GM23338 (cell line): ENCODE data around the gene ADAMTSL5. TPM values are rescaled to one million over a fixed set of nuclear protein-coding genes. Genes with fewer than 3 reads are reported as not detected.

Experiments used
- ATAC-seq: fragments of 200-7000 bp; cut with Tn5 transposase; 3 replicates; pipeline ENCODE4 v1.9.1; 2020
- DNase-seq: peaks from one replicate; pipeline ENCODE4 v3.0.0-alpha.2; 2015; ENCODE audit warnings: low spot score
- H2AFZ ChIP-seq: fragments of 200-600 bp; sonication (generic); 2 replicates; pipeline ENCODE4 v1.8.0; 2016; ENCODE audit warnings: antibody characterized with exemption, mild to moderate bottlenecking, moderate library complexity
- H3F3A ChIP-seq: fragments of 200-600 bp; sonication (generic); replicated peaks from 2 replicates; pipeline ENCODE4 v1.8.0; 2017; ENCODE audit warnings: antibody characterized with exemption, mixed run types, low read depth
- H3K27ac ChIP-seq: fragments of 200-600 bp; sonication (generic); 2 replicates; pipeline ENCODE4 v1.6.1; 2016; ENCODE audit warnings: low read depth
- H3K27me3 ChIP-seq: fragments of 200-600 bp; sonication (generic); 2 replicates; pipeline ENCODE4 v1.8.0; 2016; ENCODE audit warnings: mild to moderate bottlenecking, mixed run types, moderate library complexity; ENCODE audit not compliant: insufficient read depth
- H3K36me3 ChIP-seq: fragments of 200-600 bp; sonication (generic); 2 replicates; pipeline ENCODE4 v1.8.0; 2016; ENCODE audit warnings: mild to moderate bottlenecking; ENCODE audit not compliant: insufficient read depth
- H3K4me1 ChIP-seq: fragments of 200-600 bp; sonication (generic); 2 replicates; pipeline ENCODE4 v1.8.0; 2016; ENCODE audit warnings: mild to moderate bottlenecking, moderate library complexity; ENCODE audit not compliant: insufficient read depth
- H3K4me2 ChIP-seq: fragments of 200-600 bp; sonication (generic); 2 replicates; pipeline ENCODE4 v1.7.1; 2017; ENCODE audit warnings: mixed run types
- H3K4me3 ChIP-seq: fragments of 200-600 bp; sonication (generic); 2 replicates; pipeline ENCODE4 v1.6.1; 2016; ENCODE audit warnings: mixed run types
- H3K79me2 ChIP-seq: fragments of 200-600 bp; sonication (generic); replicated peaks from 2 replicates; pipeline ENCODE4 v1.8.0; 2017; ENCODE audit warnings: mild to moderate bottlenecking; ENCODE audit not compliant: insufficient read depth
- H3K9me2 ChIP-seq: fragments of 200-600 bp; sonication (generic); 2 replicates; pipeline ENCODE4 v1.8.0; 2017; ENCODE audit not compliant: insufficient read depth
- H4K20me1 ChIP-seq: fragments of 200-600 bp; sonication (generic); replicated peaks from 2 replicates; pipeline ENCODE4 v1.8.0; 2017; ENCODE audit warnings: mild to moderate bottlenecking; ENCODE audit not compliant: insufficient read depth
- H3K27ac Mint-ChIP-seq: 2 replicates; pipeline ENCODE4 v1.8.0; 2020; ENCODE audit warnings: inconsistent platforms, mild to moderate bottlenecking, moderate library complexity, mixed read lengths
- H3K27me3 Mint-ChIP-seq: 3 replicates; pipeline ENCODE4 v1.8.0; 2022; ENCODE audit warnings: low read depth, mild to moderate bottlenecking, moderate library complexity, mixed read lengths, inconsistent platforms; ENCODE audit not compliant: insufficient read depth, poor library complexity
- H3K36me3 Mint-ChIP-seq: 3 replicates; pipeline ENCODE4 v1.8.0; 2021; ENCODE audit warnings: low read depth, mild to moderate bottlenecking, inconsistent platforms, moderate library complexity, mixed read lengths
- H3K4me1 Mint-ChIP-seq: 3 replicates; pipeline ENCODE4 v1.8.0; 2020; ENCODE audit warnings: mild to moderate bottlenecking, inconsistent platforms, mixed read lengths
- H3K4me3 Mint-ChIP-seq: 3 replicates; pipeline ENCODE4 v1.8.0; 2021; ENCODE audit warnings: moderate library complexity, mild to moderate bottlenecking, inconsistent platforms, mixed read lengths
- H3K9me3 Mint-ChIP-seq: 3 replicates; pipeline ENCODE4 v1.8.0; 2020; ENCODE audit warnings: moderate library complexity, mild to moderate bottlenecking, inconsistent platforms, mixed read lengths
- CREB1 ChIP-seq: fragments of 250-450 bp; sonication (Bioruptor Pico); IDR thresholded peaks from 2 replicates; pipeline ENCODE4 v1.5.0; 2020; ENCODE audit warnings: low read depth, mild to moderate bottlenecking, moderate library complexity
- ETS1 ChIP-seq: IDR thresholded peaks from 2 replicates; pipeline ENCODE4 v1.6.1; 2016; ENCODE audit warnings: antibody characterized with exemption
- EZH2 ChIP-seq: fragments of 200-600 bp; sonication (generic); IDR thresholded peaks from one replicate; pipeline ENCODE4 v1.8.0; 2017; ENCODE audit warnings: antibody characterized with exemption, mild to moderate bottlenecking, low read depth; ENCODE audit not compliant: unreplicated experiment
- EZH2phosphoT487 ChIP-seq: fragments of 200-600 bp; sonication (generic); IDR thresholded peaks from one replicate; pipeline ENCODE4 v1.8.1; 2018; ENCODE audit warnings: antibody characterized with exemption; ENCODE audit not compliant: unreplicated experiment
- JUNB ChIP-seq: IDR thresholded peaks from one replicate; pipeline ENCODE4 v1.6.1; 2016; ENCODE audit warnings: antibody characterized with exemption; ENCODE audit not compliant: unreplicated experiment
- NANOG ChIP-seq: IDR thresholded peaks from 2 replicates; pipeline ENCODE4 v1.6.1; 2016; ENCODE audit warnings: antibody characterized with exemption, borderline replicate concordance
- POLR2AphosphoS5 ChIP-seq: IDR thresholded peaks from 2 replicates; pipeline ENCODE4 v1.6.1; 2016; ENCODE audit warnings: antibody characterized with exemption, low read depth
- STAT1 ChIP-seq: IDR thresholded peaks from one replicate; pipeline ENCODE4 v1.6.1; 2016; ENCODE audit warnings: antibody characterized with exemption; ENCODE audit not compliant: unreplicated experiment
- ZNF114 ChIP-seq: fragments of 250-450 bp; sonication (Bioruptor Pico); IDR thresholded peaks from 2 replicates; pipeline ENCODE4 v1.5.0; 2020; ENCODE audit warnings: mild to moderate bottlenecking, moderate library complexity
- ZNF331 ChIP-seq: fragments of 250-450 bp; sonication (Bioruptor Pico); IDR thresholded peaks from 2 replicates; pipeline ENCODE4 v1.5.0; 2020; ENCODE audit warnings: low read depth, mild to moderate bottlenecking, moderate library complexity
- polyA plus RNA-seq: library from polyadenylated mRNA; unstranded; fragments of >200 nt; fragmentation: Nextera tagmentation; extraction: Ambion mirVana; gene quantifications from 2 replicates; pipeline ENCODE4 v1.2.1, GENCODE V29; 2016
- total RNA-seq: library from RNA; depleted of rRNA; stranded (reverse); fragments of >200 nt; shearing (Covaris generic); gene quantifications from 2 replicates; pipeline ENCODE4 v1.2.3, GENCODE V29; 2014
- TF ChIP-seq, protein P1 (sequence below): IDR thresholded peaks from one replicate; pipeline ENCODE4 v1.6.1; 2018; ENCODE audit warnings: antibody characterized with exemption; ENCODE audit not compliant: unreplicated experiment
- TF ChIP-seq, protein P2 (sequence below), 2 experiments: fragments of 200-600 bp in 1 of 2; sonication (generic) in 1 of 2; conservative IDR thresholded peaks; 2 replicates each; pipeline versions ENCODE4 v1.5.1 to v1.6.1; 2016 to 2017; ENCODE audit warnings: antibody characterized with exemption in 2 of 2, low read depth in 2 of 2, mild to moderate bottlenecking in 2 of 2, moderate library complexity in 1 of 2
- TF ChIP-seq, protein P3 (sequence below): fragments of 250-450 bp; sonication (Bioruptor Pico); IDR thresholded peaks from 2 replicates; pipeline ENCODE4 v1.5.0; 2020; ENCODE audit warnings: mild to moderate bottlenecking, moderate library complexity

Gene ADAMTSL5
- total and polyA plus RNA-seq, 2 experiments from 2014 or later = 0.10 to 0.97 TPM

DNA sequence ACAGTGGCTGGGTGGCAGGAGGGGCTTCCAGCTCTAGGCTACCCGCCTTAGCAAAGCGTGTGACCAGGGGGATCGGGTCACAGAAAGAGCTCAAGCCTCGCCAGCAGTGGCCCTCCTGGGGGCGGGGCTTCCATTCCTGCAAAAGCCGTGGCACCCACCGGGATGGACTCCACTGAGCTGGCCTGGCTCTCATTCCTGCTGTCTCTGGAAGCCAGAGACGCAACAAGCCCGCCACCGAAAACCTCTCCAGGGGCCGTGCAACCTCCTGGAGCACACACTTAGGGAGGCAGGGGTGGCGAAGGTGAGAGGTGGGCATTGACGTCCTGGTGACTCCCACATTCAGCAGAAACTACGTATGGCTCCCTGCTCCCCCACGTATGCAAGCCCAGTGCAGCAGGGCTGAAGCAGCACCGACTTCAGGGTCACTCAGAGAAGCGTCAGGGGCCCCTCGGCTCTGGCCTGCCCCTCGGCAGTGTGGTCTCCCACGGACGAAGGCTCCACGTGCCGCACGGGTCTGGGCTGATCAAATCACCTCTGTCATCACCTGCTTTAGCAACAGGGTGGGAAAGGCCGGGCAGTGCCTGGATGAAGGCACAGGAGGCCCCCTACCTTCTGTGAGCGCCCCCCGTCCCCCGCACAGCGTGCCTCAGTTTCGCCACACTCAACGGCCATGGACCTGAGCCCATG lies 36.9 kb downstream of the ADAMTSL5 start:
- peaks cover 10% of the 10 kb centered on the region; the same call in 1 of the 2 replicates for H3K4me1 ChIP-seq
- Mint-ChIP-seq H3K27ac (no peak overlapping the region), H3K36me3 (peaks cover 6% of the 10 kb centered on the region; the same call in 2 of the 3 replicates), H3K9me3 (peaks cover 3% of the 10 kb centered on the region; the same call in 1 of the 3 replicates), H3K4me1 (peaks cover 8% of the 10 kb centered on the region), H3K27me3 (peaks cover 29% of the 10 kb centered on the region), H3K4me3 (no peak overlapping the region)
- no peak for DNase-seq
- TF ChIP-seq JUNB (no peak), ZNF114 (CRISPR knock-in tag) (no peak), ZNF331 (no peak), NANOG (no peak), EZH2phosphoT487 (no peak), ETS1 (no peak), POLR2AphosphoS5 (no peak), EZH2 (no peak), STAT1 (no peak), CREB1 (CRISPR knock-in tag) (no peak)
- TF ChIP-seq, protein P1, sequence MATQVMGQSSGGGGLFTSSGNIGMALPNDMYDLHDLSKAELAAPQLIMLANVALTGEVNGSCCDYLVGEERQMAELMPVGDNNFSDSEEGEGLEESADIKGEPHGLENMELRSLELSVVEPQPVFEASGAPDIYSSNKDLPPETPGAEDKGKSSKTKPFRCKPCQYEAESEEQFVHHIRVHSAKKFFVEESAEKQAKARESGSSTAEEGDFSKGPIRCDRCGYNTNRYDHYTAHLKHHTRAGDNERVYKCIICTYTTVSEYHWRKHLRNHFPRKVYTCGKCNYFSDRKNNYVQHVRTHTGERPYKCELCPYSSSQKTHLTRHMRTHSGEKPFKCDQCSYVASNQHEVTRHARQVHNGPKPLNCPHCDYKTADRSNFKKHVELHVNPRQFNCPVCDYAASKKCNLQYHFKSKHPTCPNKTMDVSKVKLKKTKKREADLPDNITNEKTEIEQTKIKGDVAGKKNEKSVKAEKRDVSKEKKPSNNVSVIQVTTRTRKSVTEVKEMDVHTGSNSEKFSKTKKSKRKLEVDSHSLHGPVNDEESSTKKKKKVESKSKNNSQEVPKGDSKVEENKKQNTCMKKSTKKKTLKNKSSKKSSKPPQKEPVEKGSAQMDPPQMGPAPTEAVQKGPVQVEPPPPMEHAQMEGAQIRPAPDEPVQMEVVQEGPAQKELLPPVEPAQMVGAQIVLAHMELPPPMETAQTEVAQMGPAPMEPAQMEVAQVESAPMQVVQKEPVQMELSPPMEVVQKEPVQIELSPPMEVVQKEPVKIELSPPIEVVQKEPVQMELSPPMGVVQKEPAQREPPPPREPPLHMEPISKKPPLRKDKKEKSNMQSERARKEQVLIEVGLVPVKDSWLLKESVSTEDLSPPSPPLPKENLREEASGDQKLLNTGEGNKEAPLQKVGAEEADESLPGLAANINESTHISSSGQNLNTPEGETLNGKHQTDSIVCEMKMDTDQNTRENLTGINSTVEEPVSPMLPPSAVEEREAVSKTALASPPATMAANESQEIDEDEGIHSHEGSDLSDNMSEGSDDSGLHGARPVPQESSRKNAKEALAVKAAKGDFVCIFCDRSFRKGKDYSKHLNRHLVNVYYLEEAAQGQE = no peak
- TF ChIP-seq, protein P2, sequence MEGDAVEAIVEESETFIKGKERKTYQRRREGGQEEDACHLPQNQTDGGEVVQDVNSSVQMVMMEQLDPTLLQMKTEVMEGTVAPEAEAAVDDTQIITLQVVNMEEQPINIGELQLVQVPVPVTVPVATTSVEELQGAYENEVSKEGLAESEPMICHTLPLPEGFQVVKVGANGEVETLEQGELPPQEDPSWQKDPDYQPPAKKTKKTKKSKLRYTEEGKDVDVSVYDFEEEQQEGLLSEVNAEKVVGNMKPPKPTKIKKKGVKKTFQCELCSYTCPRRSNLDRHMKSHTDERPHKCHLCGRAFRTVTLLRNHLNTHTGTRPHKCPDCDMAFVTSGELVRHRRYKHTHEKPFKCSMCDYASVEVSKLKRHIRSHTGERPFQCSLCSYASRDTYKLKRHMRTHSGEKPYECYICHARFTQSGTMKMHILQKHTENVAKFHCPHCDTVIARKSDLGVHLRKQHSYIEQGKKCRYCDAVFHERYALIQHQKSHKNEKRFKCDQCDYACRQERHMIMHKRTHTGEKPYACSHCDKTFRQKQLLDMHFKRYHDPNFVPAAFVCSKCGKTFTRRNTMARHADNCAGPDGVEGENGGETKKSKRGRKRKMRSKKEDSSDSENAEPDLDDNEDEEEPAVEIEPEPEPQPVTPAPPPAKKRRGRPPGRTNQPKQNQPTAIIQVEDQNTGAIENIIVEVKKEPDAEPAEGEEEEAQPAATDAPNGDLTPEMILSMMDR (conservative IDR thresholded peaks at IDR 0.05; ENCODE audit: low read depth in 2 of 2) = no peak
- TF ChIP-seq, protein P3, sequence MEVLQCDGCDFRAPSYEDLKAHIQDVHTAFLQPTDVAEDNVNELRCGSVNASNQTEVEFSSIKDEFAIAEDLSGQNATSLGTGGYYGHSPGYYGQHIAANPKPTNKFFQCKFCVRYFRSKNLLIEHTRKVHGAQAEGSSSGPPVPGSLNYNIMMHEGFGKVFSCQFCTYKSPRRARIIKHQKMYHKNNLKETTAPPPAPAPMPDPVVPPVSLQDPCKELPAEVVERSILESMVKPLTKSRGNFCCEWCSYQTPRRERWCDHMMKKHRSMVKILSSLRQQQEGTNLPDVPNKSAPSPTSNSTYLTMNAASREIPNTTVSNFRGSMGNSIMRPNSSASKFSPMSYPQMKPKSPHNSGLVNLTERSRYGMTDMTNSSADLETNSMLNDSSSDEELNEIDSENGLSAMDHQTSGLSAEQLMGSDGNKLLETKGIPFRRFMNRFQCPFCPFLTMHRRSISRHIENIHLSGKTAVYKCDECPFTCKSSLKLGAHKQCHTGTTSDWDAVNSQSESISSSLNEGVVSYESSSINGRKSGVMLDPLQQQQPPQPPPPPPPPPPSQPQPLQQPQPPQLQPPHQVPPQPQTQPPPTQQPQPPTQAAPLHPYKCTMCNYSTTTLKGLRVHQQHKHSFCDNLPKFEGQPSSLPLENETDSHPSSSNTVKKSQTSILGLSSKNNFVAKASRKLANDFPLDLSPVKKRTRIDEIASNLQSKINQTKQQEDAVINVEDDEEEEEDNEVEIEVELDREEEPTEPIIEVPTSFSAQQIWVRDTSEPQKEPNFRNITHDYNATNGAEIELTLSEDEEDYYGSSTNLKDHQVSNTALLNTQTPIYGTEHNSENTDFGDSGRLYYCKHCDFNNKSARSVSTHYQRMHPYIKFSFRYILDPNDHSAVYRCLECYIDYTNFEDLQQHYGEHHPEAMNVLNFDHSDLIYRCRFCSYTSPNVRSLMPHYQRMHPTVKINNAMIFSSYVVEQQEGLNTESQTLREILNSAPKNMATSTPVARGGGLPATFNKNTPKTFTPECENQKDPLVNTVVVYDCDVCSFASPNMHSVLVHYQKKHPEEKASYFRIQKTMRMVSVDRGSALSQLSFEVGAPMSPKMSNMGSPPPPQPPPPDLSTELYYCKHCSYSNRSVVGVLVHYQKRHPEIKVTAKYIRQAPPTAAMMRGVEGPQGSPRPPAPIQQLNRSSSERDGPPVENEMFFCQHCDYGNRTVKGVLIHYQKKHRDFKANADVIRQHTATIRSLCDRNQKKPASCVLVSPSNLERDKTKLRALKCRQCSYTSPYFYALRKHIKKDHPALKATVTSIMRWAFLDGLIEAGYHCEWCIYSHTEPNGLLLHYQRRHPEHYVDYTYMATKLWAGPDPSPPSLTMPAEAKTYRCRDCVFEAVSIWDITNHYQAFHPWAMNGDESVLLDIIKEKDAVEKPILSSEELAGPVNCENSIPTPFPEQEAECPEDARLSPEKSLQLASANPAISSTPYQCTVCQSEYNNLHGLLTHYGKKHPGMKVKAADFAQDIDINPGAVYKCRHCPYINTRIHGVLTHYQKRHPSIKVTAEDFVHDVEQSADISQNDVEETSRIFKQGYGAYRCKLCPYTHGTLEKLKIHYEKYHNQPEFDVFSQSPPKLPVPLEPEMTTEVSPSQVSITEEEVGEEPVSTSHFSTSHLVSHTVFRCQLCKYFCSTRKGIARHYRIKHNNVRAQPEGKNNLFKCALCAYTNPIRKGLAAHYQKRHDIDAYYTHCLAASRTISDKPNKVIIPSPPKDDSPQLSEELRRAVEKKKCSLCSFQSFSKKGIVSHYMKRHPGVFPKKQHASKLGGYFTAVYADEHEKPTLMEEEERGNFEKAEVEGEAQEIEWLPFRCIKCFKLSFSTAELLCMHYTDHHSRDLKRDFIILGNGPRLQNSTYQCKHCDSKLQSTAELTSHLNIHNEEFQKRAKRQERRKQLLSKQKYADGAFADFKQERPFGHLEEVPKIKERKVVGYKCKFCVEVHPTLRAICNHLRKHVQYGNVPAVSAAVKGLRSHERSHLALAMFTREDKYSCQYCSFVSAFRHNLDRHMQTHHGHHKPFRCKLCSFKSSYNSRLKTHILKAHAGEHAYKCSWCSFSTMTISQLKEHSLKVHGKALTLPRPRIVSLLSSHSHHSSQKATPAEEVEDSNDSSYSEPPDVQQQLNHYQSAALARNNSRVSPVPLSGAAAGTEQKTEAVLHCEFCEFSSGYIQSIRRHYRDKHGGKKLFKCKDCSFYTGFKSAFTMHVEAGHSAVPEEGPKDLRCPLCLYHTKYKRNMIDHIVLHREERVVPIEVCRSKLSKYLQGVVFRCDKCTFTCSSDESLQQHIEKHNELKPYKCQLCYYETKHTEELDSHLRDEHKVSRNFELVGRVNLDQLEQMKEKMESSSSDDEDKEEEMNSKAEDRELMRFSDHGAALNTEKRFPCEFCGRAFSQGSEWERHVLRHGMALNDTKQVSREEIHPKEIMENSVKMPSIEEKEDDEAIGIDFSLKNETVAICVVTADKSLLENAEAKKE (CRISPR knock-in tag) = no peak
- H3K36me3 ChIP-seq = 0 out of 2 replicates have a peak, but pooled peaks cover 5% of the 10 kb centered on the region
- H3F3A ChIP-seq = peaks cover 27% of the 10 kb centered on the region
- peaks cover 30% of the 10 kb centered on the region for H4K20me1 ChIP-seq
- no peak overlapping the region for H3K27ac ChIP-seq
- no peak overlapping the region for H3K4me3 ChIP-seq
- no peak for ATAC-seq
- peaks cover 25% of the 10 kb centered on the region for H3K27me3 ChIP-seq
- no peaks in the 10 kb centered on the region for H3K9me2 ChIP-seq
- H2AFZ ChIP-seq = no peak overlapping the region
- H3K4me2 ChIP-seq = no peak overlapping the region
- H3K79me2 ChIP-seq = peaks cover 19% of the 10 kb centered on the region
